ENCODE results near the gene FMN1.
A peak's percentile ranks its signal among the peaks of the same experiment; 100 is the strongest.

FMN1 gene

GRCh38 chr15:33194704-33195670 is at the start of gene FMN1:
TSS of gene FMN1 (minus strand) at chr15:33194714. CDS start at chr15:33154914, 39,800 bp downstream.
- intact Hi-C loops (cut with micrococcal nuclease) = loop anchor here (5.0 kb wide), 1 partner anchor 43 kb away; no protein-coding TSS in a partner anchor

GRCh38 chr15:33243869-33244268 is 49.4 kb upstream of the FMN1 start:
- Mint-ChIP-seq H3K36me3 (ENCODE audit: low read depth) (no peaks in the 10 kb centered on the region), H3K27ac (no peak overlapping the region), H3K4me3 (no peak overlapping the region), H3K4me1 (ENCODE audit: low read depth) (no peaks in the 10 kb centered on the region), H3K27me3 (peaks cover 16% of the 10 kb centered on the region), H3K9me3 (no peaks in the 10 kb centered on the region)
- intact Hi-C loops (cut with micrococcal nuclease) = loop anchor here (5.0 kb wide), 1 partner anchor 458 kb away; no protein-coding TSS in a partner anchor

More at GRCh38 chr15:33194704-33195670, at the start of gene FMN1:
- H3K4me3 Mint-ChIP-seq = peak within 1 kb of the TSS; percentile 78
- peaks cover 17% of the 10 kb centered on the region for H3K4me1 Mint-ChIP-seq (ENCODE audit: low read depth)
- no peaks in the 10 kb centered on the region for H3K36me3 Mint-ChIP-seq (ENCODE audit: low read depth)
- H3K9me3 Mint-ChIP-seq = no peaks in the 10 kb centered on the region
- peaks cover 32% of the 10 kb centered on the region for H3K27me3 Mint-ChIP-seq
- peak within 1 kb of the TSS; percentile 89 for H3K27ac Mint-ChIP-seq

- H3K4me1 Mint-ChIP-seq (ENCODE audit: low read depth) = no peaks in the 10 kb centered on the region
- intact Hi-C loops (cut with micrococcal nuclease) = loop anchor here (5.0 kb wide), 1 partner anchor 459 kb away; no protein-coding TSS in a partner anchor
- H3K9me3 Mint-ChIP-seq = no peaks in the 10 kb centered on the region
- H3K27ac Mint-ChIP-seq = no peak overlapping the region
- no peak overlapping the region for H3K4me3 Mint-ChIP-seq
- peaks cover 16% of the 10 kb centered on the region for H3K27me3 Mint-ChIP-seq
- H3K36me3 Mint-ChIP-seq (ENCODE audit: low read depth) = no peaks in the 10 kb centered on the region
These were observed 48.9 kb upstream of the FMN1 start for GRCh38 chr15:33243393-33243792.

- Mint-ChIP-seq H3K27me3 (peaks cover 16% of the 10 kb centered on the region), H3K36me3 (ENCODE audit: low read depth) (no peaks in the 10 kb centered on the region), H3K4me3 (no peak overlapping the region), H3K4me1 (ENCODE audit: low read depth) (no peaks in the 10 kb centered on the region), H3K9me3 (no peaks in the 10 kb centered on the region), H3K27ac (no peak overlapping the region)
- intact Hi-C loops (cut with micrococcal nuclease) = loop anchor here (5.0 kb wide), 1 partner anchor 460 kb away; no protein-coding TSS in a partner anchor
These were observed 48.2 kb upstream of the FMN1 start for GRCh38 chr15:33242669-33243191.

- no peak overlapping the region for H3K27ac Mint-ChIP-seq
- intact Hi-C loops (cut with micrococcal nuclease) = loop anchor here (5.0 kb wide), 1 partner anchor 460 kb away; no protein-coding TSS in a partner anchor
- peaks cover 17% of the 10 kb centered on the region for H3K27me3 Mint-ChIP-seq
- no peaks in the 10 kb centered on the region for H3K36me3 Mint-ChIP-seq (ENCODE audit: low read depth)
- H3K4me3 Mint-ChIP-seq = no peak overlapping the region
- no peaks in the 10 kb centered on the region for H3K4me1 Mint-ChIP-seq (ENCODE audit: low read depth)
- H3K9me3 Mint-ChIP-seq = no peaks in the 10 kb centered on the region
These were observed 47.7 kb upstream of the FMN1 start for GRCh38 chr15:33242165-33242564.

GRCh38 chr15:33236841-33237509 is 42.5 kb upstream of the FMN1 start:
- no peak overlapping the region for H3K4me3 Mint-ChIP-seq
- H3K4me1 Mint-ChIP-seq (ENCODE audit: low read depth) = no peaks in the 10 kb centered on the region
- no peaks in the 10 kb centered on the region for H3K9me3 Mint-ChIP-seq
- intact Hi-C loops (cut with micrococcal nuclease) = no loop called here
- H3K36me3 Mint-ChIP-seq (ENCODE audit: low read depth) = no peaks in the 10 kb centered on the region
- no peak overlapping the region for H3K27ac Mint-ChIP-seq
- H3K27me3 Mint-ChIP-seq = peaks cover 19% of the 10 kb centered on the region

- Mint-ChIP-seq H3K36me3 (ENCODE audit: low read depth) (no peaks in the 10 kb centered on the region), H3K27me3 (peaks cover 19% of the 10 kb centered on the region), H3K9me3 (no peaks in the 10 kb centered on the region), H3K4me1 (ENCODE audit: low read depth) (no peaks in the 10 kb centered on the region), H3K27ac (no peak overlapping the region), H3K4me3 (no peak overlapping the region)
- intact Hi-C loops (cut with micrococcal nuclease) = no loop called here
These were observed 39.5 kb upstream of the FMN1 start for GRCh38 chr15:33234020-33234461.

GRCh38 chr15:33226559-33227181 is 32.2 kb upstream of the FMN1 start:
- Mint-ChIP-seq H3K27ac (no peak overlapping the region), H3K27me3 (peaks cover 6% of the 10 kb centered on the region), H3K4me1 (ENCODE audit: low read depth) (no peaks in the 10 kb centered on the region), H3K9me3 (no peaks in the 10 kb centered on the region), H3K4me3 (no peak overlapping the region), H3K36me3 (ENCODE audit: low read depth) (no peaks in the 10 kb centered on the region)
- intact Hi-C loops (cut with micrococcal nuclease) = no loop called here

- Mint-ChIP-seq H3K36me3 (ENCODE audit: low read depth) (no peaks in the 10 kb centered on the region), H3K9me3 (no peaks in the 10 kb centered on the region), H3K27ac (no peak overlapping the region), H3K4me1 (ENCODE audit: low read depth) (no peaks in the 10 kb centered on the region), H3K27me3 (peaks cover 7% of the 10 kb centered on the region), H3K4me3 (no peak overlapping the region)
- intact Hi-C loops (cut with micrococcal nuclease) = no loop called here
These were observed 23.6 kb upstream of the FMN1 start for GRCh38 chr15:33218071-33218491.

- no peak overlapping the region for H3K4me3 Mint-ChIP-seq
These were observed 21.7 kb upstream of the FMN1 start for GRCh38 chr15:33215941-33216872.

GRCh38 chr15:33211176-33211808 is 16.8 kb upstream of the FMN1 start:
- Mint-ChIP-seq H3K27me3 (no peaks in the 10 kb centered on the region), H3K4me1 (ENCODE audit: low read depth) (peaks cover 6% of the 10 kb centered on the region), H3K4me3 (no peak overlapping the region), H3K9me3 (peaks cover 9% of the 10 kb centered on the region), H3K36me3 (ENCODE audit: low read depth) (no peaks in the 10 kb centered on the region), H3K27ac (no peak overlapping the region)
- intact Hi-C loops (cut with micrococcal nuclease) = no loop called here

More at GRCh38 chr15:33215941-33216872, 21.7 kb upstream of the FMN1 start:
- no peaks in the 10 kb centered on the region for H3K4me1 Mint-ChIP-seq (ENCODE audit: low read depth)
- no peaks in the 10 kb centered on the region for H3K9me3 Mint-ChIP-seq
- H3K27ac Mint-ChIP-seq = no peak overlapping the region
- peaks cover 2% of the 10 kb centered on the region for H3K27me3 Mint-ChIP-seq
- intact Hi-C loops (cut with micrococcal nuclease) = no loop called here
- no peaks in the 10 kb centered on the region for H3K36me3 Mint-ChIP-seq (ENCODE audit: low read depth)
